PC-9 (cell line): Measurements from ENCODE around the gene BRD3OS. TPM values are rescaled to one million over a fixed set of nuclear protein-coding genes. Genes with fewer than 3 reads are reported as not detected.

ENCODE experiments used
- BruUV-seq: library from RNA; stranded (reverse); fragments of 400-500 nt; replicated peaks from 2 replicates; lab custom pipeline; 2021; lab: Mats Ljungman, UMichigan
- CTCF ChIA-PET: fragments of 300-600 bp; sonication (Branson Sonifier 250); formaldehyde crosslinking; loops from one replicate; lab custom pipeline; 2022; ENCODE audit warnings: antibody characterized with exemption; lab: Charles Lee
- POLR2A ChIA-PET: fragments of 300-600 bp; sonication (Branson Sonifier 250); formaldehyde crosslinking; loops from one replicate; lab custom pipeline; 2022; ENCODE audit warnings: antibody characterized with exemption; ENCODE audit not compliant: unreplicated experiment; lab: Charles Lee
- DNase-seq, 2 experiments: peaks; one replicate each; pipeline versions ENCODE4 v3.0.0 to v3.0.0-alpha.2; 2015 to 2022; ENCODE audit warnings: mixed read lengths in 1 of 2
- H2AFZ ChIP-seq: fragments of 200-600 bp; sonication (generic); 2 replicates; pipeline ENCODE4 v1.8.1; 2017; ENCODE audit warnings: antibody characterized with exemption
- H3F3A ChIP-seq: fragments of 200-600 bp; sonication (generic); 2 replicates; pipeline ENCODE4 v1.8.1; 2017; ENCODE audit warnings: antibody characterized with exemption, mild to moderate bottlenecking, low read depth; ENCODE audit not compliant: insufficient read depth
- H3K27ac ChIP-seq: fragments of 200-600 bp; sonication (generic); 2 replicates; pipeline ENCODE4 v1.6.1; 2016; ENCODE audit warnings: mixed run types
- H3K27me3 ChIP-seq: fragments of 200-600 bp; sonication (generic); 2 replicates; pipeline ENCODE4 v1.6.1; 2016; ENCODE audit warnings: low read depth, mixed run types; ENCODE audit not compliant: insufficient read depth
- H3K36me3 ChIP-seq: fragments of 200-600 bp; sonication (generic); 2 replicates; pipeline ENCODE4 v1.6.1; 2016; ENCODE audit warnings: low read depth, mixed run types
- H3K4me1 ChIP-seq: fragments of 200-600 bp; sonication (generic); replicated peaks from 2 replicates; pipeline ENCODE4 v1.6.1; 2016; ENCODE audit warnings: mixed run types; ENCODE audit not compliant: insufficient read depth
- H3K4me2 ChIP-seq: fragments of 200-600 bp; sonication (generic); 2 replicates; pipeline ENCODE4 v1.6.1; 2017; ENCODE audit warnings: mixed run types
- H3K4me3 ChIP-seq: fragments of 200-600 bp; sonication (generic); 2 replicates; pipeline ENCODE4 v1.6.1; 2016; ENCODE audit warnings: mixed run types
- H3K79me2 ChIP-seq: fragments of 200-600 bp; sonication (generic); 2 replicates; pipeline ENCODE4 v1.6.1; 2017; ENCODE audit warnings: low read depth, mixed run types
- H3K9me2 ChIP-seq: fragments of 200-600 bp; sonication (generic); 2 replicates; pipeline ENCODE4 v1.8.1; 2017; ENCODE audit warnings: mild to moderate bottlenecking; ENCODE audit not compliant: insufficient read depth
- H3K9me3 ChIP-seq: fragments of 200-600 bp; sonication (generic); 2 replicates; pipeline ENCODE4 v1.8.1; 2016; ENCODE audit warnings: low read depth; ENCODE audit not compliant: insufficient read depth
- H4K20me1 ChIP-seq: fragments of 200-600 bp; sonication (generic); 2 replicates; pipeline ENCODE4 v1.8.1; 2017; ENCODE audit not compliant: insufficient read depth
- CTCF ChIP-seq: fragments of 200-600 bp; sonication (generic); conservative IDR thresholded peaks from 2 replicates; pipeline ENCODE4 v1.6.1; 2017; ENCODE audit warnings: mixed run types, antibody characterized with exemption, mild to moderate bottlenecking, moderate library complexity
- EZH2 ChIP-seq: fragments of 200-600 bp; sonication (generic); IDR thresholded peaks from 2 replicates; pipeline ENCODE4 v1.8.0; 2017; ENCODE audit warnings: antibody characterized with exemption, low read depth
- intact Hi-C: fragments of 100-400 bp; cut with micrococcal nuclease; formaldehyde crosslinking; loops from one replicate; pipeline ENCODE4 v1.10.0; 2022; ENCODE audit not compliant: unreplicated experiment
- total RNA-seq: library from RNA; stranded (reverse); gene quantifications from 2 replicates; pipeline ENCODE4 v1.2.3, GENCODE V29; 2021

BRD3OS gene
- total RNA-seq, 1 experiment from 2014 or later: 26.2 TPM

- Histone ChIP-seq H3K27me3 (no peaks in the 10 kb centered on the region), H3K4me1 (no peaks in the 10 kb centered on the region), H3K9me3 (no peaks in the 10 kb centered on the region), H2AFZ (no peak overlapping the region), H3K79me2 (no peaks in the 10 kb centered on the region), H3K4me2 (no peak overlapping the region), H4K20me1 (no peaks in the 10 kb centered on the region), H3K36me3 (peaks cover 7% of the 10 kb centered on the region; the same call in 1 of the 2 replicates), H3K27ac (no peak overlapping the region), H3K4me3 (no peak overlapping the region), H3F3A (0 out of 2 replicates have a peak, but pooled peaks cover 6% of the 10 kb centered on the region), H3K9me2 (no peaks in the 10 kb centered on the region)
- ChIA-PET CTCF (no interaction called here), POLR2A (no interaction called here)
- no peak for DNase-seq
- no TSS peak for BruUV-seq
- TF ChIP-seq EZH2: no peak
- TF ChIP-seq CTCF: no peak
- intact Hi-C loops: no loop called here
Observed at GRCh38 chr9:134033516-134034214, 8.4 kb downstream of the BRD3OS start.

- DNase-seq: no peak
- POLR2A ChIA-PET: no interaction called here
- H3K4me3 ChIP-seq: no peak overlapping the region
- peaks cover 7% of the 10 kb centered on the region; the same call in 1 of the 2 replicates for H3K36me3 ChIP-seq
- CTCF ChIA-PET: no interaction called here
- no peaks in the 10 kb centered on the region for H3K9me2 ChIP-seq
- H3K4me2 ChIP-seq: no peak overlapping the region
- no peaks in the 10 kb centered on the region for H3K9me3 ChIP-seq
- no peak for TF ChIP-seq EZH2
- no peak for TF ChIP-seq CTCF
- no peaks in the 10 kb centered on the region for H3K4me1 ChIP-seq
- H3F3A ChIP-seq: 0 out of 2 replicates have a peak, but pooled peaks cover 6% of the 10 kb centered on the region
- no peaks in the 10 kb centered on the region for H3K27me3 ChIP-seq
- H3K27ac ChIP-seq: no peak overlapping the region
- H3K79me2 ChIP-seq: no peaks in the 10 kb centered on the region
- peaks cover 3% of the 10 kb centered on the region; the same call in 1 of the 2 replicates for H4K20me1 ChIP-seq
- no peak overlapping the region for H2AFZ ChIP-seq
- BruUV-seq: no TSS peak
- intact Hi-C loops: no loop called here
Observed at GRCh38 chr9:134034215-134035040, 9.1 kb downstream of the BRD3OS start.

GRCh38 chr9:134035041-134036039, 10.1 kb downstream of the BRD3OS start:
- POLR2A ChIA-PET: no interaction called here

More at GRCh38 chr9:134035041-134036039, 10.1 kb downstream of the BRD3OS start:
- Histone ChIP-seq H3K27ac (no peak overlapping the region), H3K79me2 (no peaks in the 10 kb centered on the region), H3K4me1 (no peaks in the 10 kb centered on the region), H3K36me3 (peaks cover 7% of the 10 kb centered on the region; the same call in 1 of the 2 replicates), H3K4me3 (no peak overlapping the region), H3F3A (no peaks in the 10 kb centered on the region), H3K4me2 (no peak overlapping the region), H4K20me1 (peaks cover 5% of the 10 kb centered on the region; the same call in 1 of the 2 replicates), H3K9me3 (no peaks in the 10 kb centered on the region), H2AFZ (no peak overlapping the region), H3K9me2 (no peaks in the 10 kb centered on the region), H3K27me3 (no peaks in the 10 kb centered on the region)
- CTCF ChIA-PET: no interaction called here
- DNase-seq: no peak
- intact Hi-C loops: no loop called here
- TF ChIP-seq EZH2 (no peak), CTCF (no peak)
- BruUV-seq: no TSS peak
